GM19395 (cell line): ENCODE results near the gene XRRA1.
"Not testable (repeated sequence)": the region's sequence is repeated elsewhere in the genome, so short reads cannot be mapped to it uniquely, and the experiment has no call there.

Experiments
- ATAC-seq: cut with Tn5 transposase; IDR thresholded peaks from one replicate; pipeline ENCODE4 v1.9.1; 2021; ENCODE audit warnings: mild to moderate bottlenecking, moderate library complexity; ENCODE audit not compliant: unreplicated experiment

Gene XRRA1

DNA sequence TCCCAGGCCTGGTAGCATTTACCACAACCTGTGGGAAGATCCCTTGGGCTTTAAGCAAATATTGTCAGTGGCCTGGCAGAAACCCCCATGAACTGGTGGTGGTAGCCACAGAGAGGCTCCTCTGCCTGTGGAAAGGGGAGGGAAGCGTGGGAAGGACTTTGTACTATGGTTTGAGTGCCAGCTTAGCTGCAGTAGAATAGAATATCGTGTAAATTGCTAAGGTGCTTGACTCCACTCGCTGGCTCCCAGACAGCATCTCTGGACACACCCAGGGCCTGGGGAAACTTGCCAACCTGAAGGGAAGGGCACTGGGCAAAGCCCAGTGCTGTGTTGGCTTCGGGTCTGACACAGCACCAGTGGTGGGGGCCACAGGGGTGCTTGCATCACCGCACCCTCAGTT is 52.6 kb downstream of the XRRA1 start:
- ATAC-seq = no peak

GRCh38 chr11:74895340-74896116 is 53.4 kb downstream of the XRRA1 start:
- no peak for ATAC-seq

GRCh38 chr11:74893015-74893414 is 55.9 kb downstream of the XRRA1 start:
- ATAC-seq = not testable (repeated sequence)

- no peak for ATAC-seq
Measured at GRCh38 chr11:74877132-74877531, 71.8 kb downstream of the XRRA1 start.

GRCh38 chr11:74871037-74871436 is 77.9 kb downstream of the XRRA1 start:
- no peak for ATAC-seq

GRCh38 chr11:74870485-74870884 is 78.4 kb downstream of the XRRA1 start:
- no peak for ATAC-seq

DNA sequence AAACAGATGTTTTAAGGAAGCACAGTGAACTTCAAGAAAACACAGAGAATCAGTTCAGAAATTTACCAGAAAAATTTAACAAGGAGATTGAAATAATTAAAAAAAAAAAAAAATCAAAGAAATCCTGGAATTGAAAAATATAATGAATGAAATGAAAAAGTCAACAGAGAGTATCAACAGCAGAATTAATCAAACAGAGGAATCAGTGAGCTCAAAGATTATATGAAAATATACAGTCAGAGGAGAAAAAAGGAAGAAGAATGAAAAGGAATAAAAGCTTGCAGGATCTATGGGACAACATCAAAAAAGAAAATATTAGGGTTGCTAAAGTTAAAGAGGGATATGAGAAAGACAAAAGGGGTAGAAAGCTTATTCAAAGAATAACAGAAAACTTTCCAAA is 82.3 kb downstream of the XRRA1 start:
- no peak for ATAC-seq

DNA sequence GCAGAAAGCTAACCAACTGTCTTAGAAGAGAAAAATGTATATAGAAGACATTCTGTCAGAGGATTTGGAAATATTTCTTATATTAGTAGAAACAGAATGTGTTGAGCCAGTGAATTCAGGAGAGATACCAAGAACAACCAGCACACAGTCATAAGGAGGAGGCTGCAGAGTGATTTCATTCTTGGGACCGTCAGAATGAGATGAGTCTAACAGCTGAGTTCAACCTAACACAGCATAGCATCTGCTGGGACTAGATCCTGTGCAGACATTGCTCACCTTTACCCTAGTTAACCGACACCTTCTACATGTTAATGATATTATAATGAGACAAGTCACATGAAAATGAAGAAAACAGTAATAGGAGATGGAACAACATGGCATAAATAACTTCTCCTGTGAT is 85.5 kb downstream of the XRRA1 start:
- no peak for ATAC-seq

DNA sequence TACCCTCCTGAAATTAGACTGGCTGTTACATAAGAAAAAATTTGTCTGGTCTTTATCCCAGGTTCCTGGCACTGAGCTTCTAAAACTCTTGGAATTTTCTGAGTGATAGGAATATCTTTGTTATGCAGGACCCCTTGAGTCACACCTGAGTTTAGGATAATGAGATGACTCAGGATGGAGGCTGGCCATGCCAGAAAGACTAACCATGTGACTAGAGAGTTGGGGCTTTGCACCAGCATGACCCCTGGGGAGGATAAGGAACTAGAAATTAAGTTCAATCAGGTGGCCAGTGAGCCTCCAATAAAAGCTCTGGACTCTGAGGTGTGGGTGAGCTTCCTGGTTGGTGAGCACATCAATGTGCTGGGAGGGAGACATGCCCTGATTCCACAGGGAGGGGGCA is 88.1 kb downstream of the XRRA1 start:
- ATAC-seq = no peak

GRCh38 chr11:74853223-74853622 is 95.7 kb downstream of the XRRA1 start:
- ATAC-seq = no peak

DNA sequence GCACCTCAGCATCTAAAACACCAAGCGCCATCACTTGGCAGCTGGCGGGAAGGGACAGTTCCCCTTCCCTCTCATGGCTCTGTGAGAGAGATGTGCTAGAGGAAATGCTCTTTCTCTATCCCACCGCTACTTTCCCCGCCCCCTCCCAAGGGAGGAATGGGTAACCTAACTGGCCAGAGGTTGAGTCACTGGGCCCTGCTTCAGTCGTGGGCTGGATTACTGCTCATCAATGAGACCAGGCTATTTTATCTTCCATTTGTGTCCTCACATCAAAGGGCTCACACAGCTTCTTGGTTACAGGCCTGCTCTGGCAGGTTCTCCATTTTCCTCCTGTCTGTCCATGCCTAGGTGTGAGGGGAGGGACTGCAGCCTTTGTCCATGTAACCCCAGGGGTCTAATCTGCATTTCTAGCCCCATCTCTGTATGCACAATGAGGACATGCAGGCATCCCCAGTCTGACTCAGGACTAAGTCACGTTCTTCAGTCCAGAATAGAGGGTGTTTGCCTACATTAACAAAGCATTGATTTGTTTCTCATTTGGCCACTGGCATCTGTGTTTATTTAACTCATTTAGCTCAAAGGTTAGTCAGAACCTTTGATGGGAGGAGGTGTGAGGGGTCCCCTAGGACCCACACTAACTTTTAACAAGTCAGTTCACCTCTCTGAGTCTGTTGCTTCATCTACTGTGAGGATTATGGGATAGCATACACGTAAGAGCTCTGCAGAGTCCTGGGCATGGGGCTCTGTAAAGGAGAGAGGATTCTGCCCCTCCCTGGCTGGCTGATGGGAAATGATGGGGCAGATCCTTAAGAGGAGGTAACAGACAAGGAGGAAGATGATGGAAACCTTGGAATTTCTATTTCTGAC is 99.1 kb downstream of the XRRA1 start:
- ATAC-seq = no peak

DNA sequence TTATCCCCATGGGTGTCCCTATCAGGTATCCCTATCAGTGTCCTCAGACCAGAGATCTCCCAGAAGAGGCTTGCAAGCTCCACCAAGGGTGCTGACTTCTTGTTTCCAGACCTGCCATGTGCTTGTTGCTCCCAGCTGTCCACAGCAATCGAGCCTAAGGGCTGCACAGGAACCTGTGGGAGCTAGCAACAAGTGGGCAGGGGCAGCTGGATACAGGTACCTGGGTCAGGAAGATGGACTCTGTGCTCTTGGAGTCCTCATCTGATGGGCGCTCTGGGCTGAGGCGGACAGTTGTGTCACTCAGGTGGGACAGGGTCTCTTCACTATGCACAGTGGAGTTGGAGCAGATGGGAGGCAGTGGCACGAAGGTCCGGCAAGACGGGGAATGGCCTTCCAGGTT is 101.0 kb downstream of the XRRA1 start:
- ATAC-seq = no peak

DNA sequence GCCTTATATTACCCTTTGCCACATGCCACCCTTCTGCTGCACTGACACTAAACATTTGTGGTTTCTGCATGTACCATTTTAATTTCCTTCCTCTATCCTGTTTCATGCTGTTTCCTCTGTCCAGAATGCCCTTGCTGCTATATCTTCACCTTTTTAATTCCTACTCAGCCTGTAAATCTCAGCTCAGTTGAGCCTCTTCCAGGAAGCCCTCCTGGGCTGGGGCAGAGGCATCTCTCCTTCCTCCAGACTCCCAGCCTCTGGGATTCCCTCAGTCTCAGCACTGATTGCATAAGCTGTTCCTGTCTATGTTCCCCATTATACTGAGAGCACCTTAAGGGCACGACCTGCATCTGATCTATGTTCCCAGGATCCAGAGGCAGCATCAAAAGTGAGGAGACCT is 101.5 kb downstream of the XRRA1 start:
- no peak for ATAC-seq

GRCh38 chr11:74846770-74847169 is 102.1 kb downstream of the XRRA1 start:
- ATAC-seq = no peak

GRCh38 chr11:74845978-74846517 is 102.8 kb downstream of the XRRA1 start:
- ATAC-seq = no peak

DNA sequence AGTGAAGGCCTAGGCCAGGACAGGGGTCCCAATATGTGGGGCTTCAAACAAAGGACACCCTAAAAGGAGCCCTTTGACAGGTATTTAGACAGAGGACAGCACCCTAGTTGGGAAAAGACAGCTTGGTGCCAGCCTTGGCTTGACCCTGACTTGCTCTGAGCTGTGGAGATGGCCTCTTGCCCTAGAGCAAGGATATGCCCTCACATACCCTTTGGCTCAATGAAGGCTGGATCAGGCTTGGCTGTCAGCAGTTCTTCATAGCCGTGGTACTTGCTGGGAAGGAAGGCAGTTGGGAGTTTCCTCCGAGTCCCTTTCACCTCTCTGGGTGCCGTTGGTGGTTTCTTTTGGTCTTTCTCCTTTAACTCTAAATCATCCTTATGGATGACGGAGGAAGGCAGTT is 104.0 kb downstream of the XRRA1 start:
- no peak for ATAC-seq

GRCh38 chr11:74844072-74844471 is 104.8 kb downstream of the XRRA1 start:
- no peak for ATAC-seq

DNA sequence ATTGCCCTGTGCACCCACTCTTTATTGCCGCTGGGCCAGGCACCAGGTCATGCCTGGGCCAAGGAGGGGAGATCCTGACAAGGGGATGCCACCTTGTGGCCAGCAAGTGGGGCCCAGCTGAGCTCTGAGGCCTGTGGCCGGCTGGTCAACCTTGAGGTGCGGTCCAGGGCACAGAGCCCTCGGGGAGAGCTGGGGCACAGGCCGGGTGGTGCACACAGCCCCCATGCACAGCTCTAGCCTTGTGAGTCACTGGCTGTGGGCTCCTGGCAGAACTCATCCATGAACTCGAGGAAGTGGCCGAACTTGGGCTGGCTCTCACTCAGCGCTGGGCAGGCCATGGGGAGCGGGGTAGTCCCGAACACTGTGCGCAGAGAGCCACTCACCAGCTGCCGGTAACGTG is 105.9 kb downstream of the XRRA1 start:
- ATAC-seq = no peak

- ATAC-seq = no peak
Measured at GRCh38 chr11:74840486-74840885, 108.4 kb downstream of the XRRA1 start.

GRCh38 chr11:74839971-74840370 is 108.9 kb downstream of the XRRA1 start:
- no peak for ATAC-seq

DNA sequence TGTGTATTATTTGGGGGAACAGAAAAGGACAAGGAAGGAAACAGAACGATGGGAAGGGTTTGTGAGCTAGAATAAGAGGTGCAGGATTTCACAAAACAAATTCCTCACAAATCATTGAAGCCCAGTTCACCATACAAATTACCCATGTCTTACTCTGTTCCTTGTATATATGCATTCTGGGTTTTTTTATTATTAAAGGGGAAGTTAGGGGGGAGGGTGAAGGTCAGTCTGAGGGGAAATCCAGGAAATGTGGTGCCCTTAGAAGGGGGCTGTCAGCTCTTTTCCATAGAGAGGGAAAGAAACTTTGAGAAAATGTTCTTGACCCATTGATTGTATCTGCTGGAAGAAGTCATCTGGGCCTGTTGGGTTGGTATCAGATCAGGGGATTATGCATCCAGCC is 109.4 kb downstream of the XRRA1 start:
- ATAC-seq = no peak

DNA sequence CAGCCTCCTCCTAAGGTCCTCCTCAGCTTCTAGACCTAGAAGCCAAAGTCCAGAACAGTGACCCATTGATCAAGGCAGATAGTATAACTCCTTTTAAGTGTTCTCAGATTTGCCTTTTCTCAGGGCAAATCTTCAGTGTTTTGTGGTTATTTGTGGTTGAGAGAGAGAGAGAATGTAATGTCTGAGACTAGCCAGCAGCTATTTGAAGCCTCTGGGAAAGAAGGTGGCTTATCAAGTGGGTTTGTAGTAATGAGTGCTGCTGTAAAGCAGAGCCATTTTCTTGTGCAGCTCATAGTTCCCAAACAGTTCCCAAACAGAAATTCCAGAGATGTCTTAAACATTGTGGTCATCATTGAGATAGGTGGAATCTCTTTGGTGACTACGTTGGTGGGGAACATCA is 110.7 kb downstream of the XRRA1 start:
- ATAC-seq = no peak
